Tongue (tissue), 2 donors: ENCODE results near the gene LRRK1. TPM values are rescaled to one million over a fixed set of nuclear protein-coding genes. Genes with fewer than 3 reads are reported as not detected.

Experiments
- DNase-seq: peaks from one replicate; pipeline ENCODE4 v3.0.0-alpha.2; 2015
- total RNA-seq: library from RNA; depleted of rRNA; stranded (reverse); fragments of >200 nt; gene quantifications from one replicate; pipeline ENCODE4 v1.2.3, GENCODE V29; 2014

LRRK1 gene
- total RNA-seq, 1 donor from 2014 or later: 14.2 TPM

GRCh38 chr15:100890850-100891249 lies 28.3 kb upstream of the LRRK1 start:
- no peak for DNase-seq

DNA sequence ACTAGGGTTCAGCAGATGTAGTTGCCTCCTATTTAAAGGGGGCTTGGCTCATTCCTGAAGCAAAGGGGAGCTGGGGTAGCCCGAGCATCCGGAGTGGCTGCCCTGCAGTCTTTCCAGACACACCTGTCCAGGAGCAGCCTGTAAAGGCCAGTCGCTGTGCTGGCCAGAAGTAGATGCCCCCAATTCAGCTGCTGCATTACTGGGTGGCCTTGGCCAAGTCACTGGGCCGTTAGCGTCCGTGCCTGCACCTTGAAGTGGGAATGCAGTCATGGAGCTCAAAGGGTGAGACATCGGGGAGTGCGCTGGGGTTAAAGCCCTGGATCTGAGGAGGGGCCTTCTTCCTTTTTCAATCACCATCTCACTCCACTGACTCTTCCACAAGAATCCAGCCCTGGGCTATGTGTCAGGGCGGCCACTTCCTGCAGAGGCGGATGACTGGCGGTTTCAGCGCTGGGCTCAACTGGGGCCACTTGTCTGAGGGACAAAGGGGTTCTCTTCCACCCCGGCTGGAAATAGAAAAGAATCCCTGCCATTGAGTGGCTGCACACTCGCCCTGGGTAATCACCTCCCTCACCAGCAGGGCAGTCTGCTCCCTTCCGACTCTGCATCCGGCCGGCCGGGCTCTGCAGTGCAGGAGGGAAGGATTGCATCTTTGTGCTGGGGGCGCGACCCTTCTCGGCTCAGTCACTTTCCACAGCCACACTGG lies 27.7 kb upstream of the LRRK1 start:
- DNase-seq: no peak

GRCh38 chr15:100892013-100892355 lies 27.2 kb upstream of the LRRK1 start:
- no peak for DNase-seq

DNA sequence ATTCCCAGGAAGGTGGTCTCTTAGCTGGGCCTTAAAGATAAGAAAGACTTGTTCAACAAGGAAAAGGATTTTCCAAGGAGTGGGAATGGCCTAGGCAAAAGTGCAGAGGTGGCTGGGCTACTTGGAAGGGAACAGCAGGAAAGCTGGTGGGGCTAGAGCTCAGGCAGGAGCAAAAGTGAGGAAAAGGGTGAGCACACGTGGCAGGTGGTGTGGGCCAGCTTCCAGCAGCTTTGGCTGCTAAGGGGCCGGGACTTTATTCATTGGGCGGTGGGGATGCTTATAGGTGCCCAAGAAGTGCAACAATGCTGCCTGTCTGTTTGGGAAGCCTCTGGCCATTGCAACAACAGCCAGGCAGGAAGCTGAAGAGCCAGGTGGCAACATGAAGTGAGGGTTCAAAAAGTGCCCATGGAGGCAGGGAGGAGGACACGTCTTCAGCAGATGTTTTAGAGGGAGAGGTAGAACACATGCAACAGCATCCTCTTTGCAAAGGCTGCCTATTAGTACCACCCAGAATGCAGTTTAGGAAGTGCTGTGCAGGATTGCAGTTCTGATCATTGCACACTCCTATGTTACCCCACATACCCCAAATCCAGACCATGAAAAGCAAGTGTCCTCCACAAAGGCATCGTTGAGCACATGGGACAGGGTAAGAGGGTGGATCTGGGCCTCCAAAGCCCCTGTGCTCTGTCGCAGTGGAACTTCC lies 25.7 kb upstream of the LRRK1 start:
- DNase-seq: no peak

GRCh38 chr15:100893964-100894295 lies 25.2 kb upstream of the LRRK1 start:
- no peak for DNase-seq

DNA sequence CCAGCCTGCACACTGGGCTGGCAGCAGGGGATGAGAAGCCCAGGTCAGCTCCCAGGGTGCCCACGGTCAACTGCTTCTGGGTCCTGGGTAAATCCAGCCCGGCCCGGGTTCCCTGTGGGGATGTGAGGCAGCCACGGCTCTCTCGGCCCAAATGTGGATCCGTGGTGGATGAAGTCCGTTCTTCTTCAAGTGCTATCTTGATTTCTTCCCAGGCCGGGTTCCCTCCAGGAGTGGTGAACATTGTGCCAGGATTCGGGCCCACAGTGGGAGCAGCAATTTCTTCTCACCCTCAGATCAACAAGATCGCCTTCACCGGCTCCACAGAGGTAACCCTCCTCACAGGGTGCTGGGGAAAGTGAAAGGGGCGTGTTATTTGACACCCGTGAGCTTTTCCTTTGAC lies 23.4 kb upstream of the LRRK1 start:
- no peak for DNase-seq

GRCh38 chr15:100897221-100898151 lies 21.7 kb upstream of the LRRK1 start:
- DNase-seq: no peak

GRCh38 chr15:100898152-100898490 lies 21.0 kb upstream of the LRRK1 start:
- no peak for DNase-seq

DNA sequence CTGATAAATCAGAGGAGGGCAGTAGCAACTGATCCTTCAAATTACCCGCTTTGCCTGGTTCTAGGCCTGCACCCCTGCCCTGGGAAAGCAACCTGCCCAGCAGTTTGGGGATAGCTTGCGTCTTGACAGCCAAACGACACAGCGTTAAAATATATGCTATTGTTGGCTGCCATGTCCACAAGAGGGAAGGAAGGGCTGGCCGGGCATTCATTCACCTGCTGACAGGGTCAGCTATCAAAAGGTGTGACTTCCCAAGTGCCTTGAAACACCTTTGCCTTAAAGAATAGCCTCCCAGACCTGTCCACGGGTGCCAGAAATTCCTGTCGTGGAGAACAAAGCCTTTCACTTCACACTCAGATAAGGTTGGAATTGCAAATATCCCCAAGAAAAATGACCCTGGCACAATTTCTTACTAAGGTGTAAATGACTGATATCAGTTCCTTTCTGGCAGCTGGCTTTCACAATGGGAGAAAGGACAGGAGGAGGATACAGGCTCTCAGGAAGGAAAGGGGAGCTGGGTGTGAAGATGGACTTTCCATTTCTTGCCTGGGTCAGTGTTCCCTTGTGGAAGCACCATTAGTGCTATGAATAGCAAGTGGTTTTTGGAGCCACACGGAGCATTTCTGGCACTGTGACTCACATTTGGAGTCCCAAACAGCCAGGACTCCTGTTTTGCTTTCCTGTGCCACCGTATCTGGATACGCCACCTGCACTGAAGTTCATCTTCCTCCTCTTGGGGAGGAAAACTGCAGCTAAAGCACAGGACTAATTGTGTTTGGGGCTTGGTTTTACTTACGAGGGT lies 20.3 kb upstream of the LRRK1 start:
- DNase-seq: no peak

GRCh38 chr15:100899601-100900000 lies 19.6 kb upstream of the LRRK1 start:
- no peak for DNase-seq

GRCh38 chr15:100900136-100900794 lies 18.9 kb upstream of the LRRK1 start:
- peak; percentile 87 for DNase-seq

DNA sequence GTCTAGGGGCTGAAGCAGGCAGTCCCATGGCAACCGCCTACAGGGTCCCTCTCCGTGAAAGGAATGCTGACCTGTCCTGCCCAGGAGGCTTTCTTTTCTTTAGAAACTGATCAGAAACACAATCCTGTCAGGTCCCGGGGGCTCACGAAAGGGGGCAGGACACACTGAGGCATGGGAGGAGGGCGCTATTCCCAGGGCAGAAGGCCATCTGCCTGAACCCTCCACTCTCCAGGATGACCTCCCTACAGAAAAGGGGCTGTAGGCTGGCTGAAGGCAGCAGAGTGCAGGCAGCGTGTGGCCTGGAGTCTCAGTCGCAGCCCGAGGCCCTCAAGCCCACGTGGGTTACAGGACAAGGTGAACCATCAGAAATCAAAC lies 18.4 kb upstream of the LRRK1 start:
- DNase-seq: no peak

DNA sequence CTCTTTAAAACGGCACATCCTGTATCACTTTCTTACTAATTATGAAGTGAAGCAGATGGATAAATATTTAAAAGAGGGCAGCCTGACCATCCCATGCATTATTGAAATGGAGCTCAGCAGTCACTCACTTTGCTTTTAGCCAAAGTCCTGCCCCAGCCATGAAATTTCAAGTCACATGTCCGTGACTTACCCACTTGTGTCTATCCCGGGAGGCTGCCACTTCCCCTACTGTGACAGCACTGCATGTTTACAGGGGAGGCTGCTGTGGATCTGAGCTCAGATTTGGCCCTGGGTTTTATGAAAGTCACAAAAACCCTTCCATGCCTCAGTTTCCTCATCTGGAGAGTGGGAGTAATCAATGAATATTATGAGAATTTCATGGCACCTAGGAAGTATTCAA lies 17.9 kb upstream of the LRRK1 start:
- DNase-seq: no peak

- DNase-seq: peak; percentile 48
Observed at GRCh38 chr15:100901702-100902435, 17.3 kb upstream of the LRRK1 start.

- peak; percentile 97 for DNase-seq
Observed at GRCh38 chr15:100902436-100903167, 16.6 kb upstream of the LRRK1 start.

DNA sequence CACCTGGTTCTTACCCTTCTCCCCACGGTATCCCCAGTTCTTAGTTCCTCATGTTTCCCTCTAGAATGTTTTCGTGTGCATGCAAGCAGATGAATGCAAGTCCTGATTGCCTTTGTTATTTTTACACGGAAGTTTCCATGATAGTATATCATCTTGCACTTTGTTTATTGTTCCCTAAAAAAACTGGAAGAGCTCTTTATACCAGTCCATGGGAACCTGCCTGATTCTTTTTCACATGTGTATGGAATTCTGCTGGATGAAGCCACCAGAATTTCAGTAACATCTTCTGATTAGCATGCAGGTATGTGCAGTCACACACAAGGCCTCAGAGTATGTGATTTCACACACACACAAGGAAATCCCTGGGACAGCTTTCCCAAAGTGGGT lies 16.0 kb upstream of the LRRK1 start:
- no peak for DNase-seq

DNA sequence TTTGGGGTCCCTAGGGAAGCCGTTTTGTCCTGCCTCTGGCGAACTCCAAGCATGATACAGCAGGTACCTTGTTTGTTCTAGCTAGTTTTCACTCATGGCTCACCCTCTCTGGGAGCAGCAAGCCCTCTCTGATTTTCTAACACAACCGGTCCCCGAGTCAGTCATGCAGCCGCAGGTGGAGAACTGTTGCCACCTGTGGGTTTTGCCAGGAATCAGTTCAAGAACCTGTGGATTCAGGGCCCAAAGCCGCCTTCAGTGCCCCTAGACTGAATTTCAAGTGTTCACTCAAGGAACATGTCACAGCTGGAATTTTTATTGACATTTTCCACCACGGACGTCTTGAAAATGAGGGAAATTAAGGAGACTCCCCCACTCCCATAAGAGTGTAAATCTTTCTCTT lies 13.3 kb upstream of the LRRK1 start:
- no peak for DNase-seq

DNA sequence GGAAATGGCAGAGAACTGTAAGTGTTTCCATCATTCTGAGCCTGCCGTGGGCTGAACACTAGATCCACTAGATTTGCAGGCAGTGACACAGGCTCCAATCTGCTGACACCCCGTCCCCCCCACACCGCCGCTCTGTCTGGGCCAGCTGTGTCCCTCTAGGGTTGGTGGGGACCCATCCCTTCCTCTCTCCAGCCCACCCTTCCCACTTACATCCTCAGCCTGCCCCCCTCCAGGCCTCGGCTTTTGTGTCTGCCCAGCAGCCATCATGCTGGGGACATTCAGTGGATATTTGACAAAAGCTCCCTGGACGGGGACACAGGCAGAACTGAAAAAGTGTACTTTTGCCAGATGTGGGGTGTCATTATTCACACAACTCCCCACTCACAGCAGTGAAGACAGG lies 10.7 kb upstream of the LRRK1 start:
- DNase-seq: no peak

GRCh38 chr15:100909565-100909964 lies 9.6 kb upstream of the LRRK1 start:
- peak; percentile 24 for DNase-seq
